Hepatocyte (in vitro differentiated cells): Measurements from ENCODE around the gene CAB39. TPM values are rescaled to one million over a fixed set of nuclear protein-coding genes. Genes with fewer than 3 reads are reported as not detected.

ENCODE experiments used
- DNase-seq: peaks from one replicate; pipeline ENCODE4 v3.0.0-alpha.2; 2016; ENCODE audit warnings: low spot score
- H2AFZ ChIP-seq: fragments of 200-600 bp; sonication (generic); 2 replicates; pipeline ENCODE4 v1.6.0; 2016; ENCODE audit warnings: antibody characterized with exemption, mild to moderate bottlenecking
- H3K27ac ChIP-seq: fragments of 200-600 bp; sonication (generic); 2 replicates; pipeline ENCODE4 v1.5.1; 2016; ENCODE audit warnings: mild to moderate bottlenecking
- H3K27me3 ChIP-seq: fragments of 200-600 bp; sonication (generic); 2 replicates; pipeline ENCODE4 v1.6.1; 2016
- H3K36me3 ChIP-seq: fragments of 200-600 bp; sonication (generic); replicated peaks from 2 replicates; pipeline ENCODE4 v1.5.1; 2016; ENCODE audit warnings: low read depth; ENCODE audit not compliant: insufficient read depth
- H3K4me1 ChIP-seq: fragments of 200-600 bp; sonication (generic); 2 replicates; pipeline ENCODE4 v1.5.1; 2016; ENCODE audit warnings: mild to moderate bottlenecking, moderate library complexity; ENCODE audit not compliant: insufficient read depth
- H3K4me2 ChIP-seq: fragments of 200-600 bp; sonication (generic); 2 replicates; pipeline ENCODE4 v1.6.0; 2016
- H3K4me3 ChIP-seq: fragments of 200-600 bp; sonication (generic); 2 replicates; pipeline ENCODE4 v1.5.1; 2016; ENCODE audit warnings: mild to moderate bottlenecking
- H3K79me2 ChIP-seq: fragments of 200-600 bp; sonication (generic); 2 replicates; pipeline ENCODE4 v1.6.0; 2017; ENCODE audit warnings: mild to moderate bottlenecking
- H3K9me2 ChIP-seq: fragments of 200-600 bp; sonication (generic); replicated peaks from 2 replicates; pipeline ENCODE4 v1.6.0; 2017; ENCODE audit warnings: mild to moderate bottlenecking; ENCODE audit not compliant: insufficient read depth
- H3K9me3 ChIP-seq: fragments of 200-600 bp; sonication (generic); 2 replicates; pipeline ENCODE4 v1.5.1; 2016; ENCODE audit warnings: low read depth, mild to moderate bottlenecking
- H4K20me1 ChIP-seq: fragments of 200-600 bp; sonication (generic); 2 replicates; pipeline ENCODE4 v1.6.0; 2016; ENCODE audit warnings: mild to moderate bottlenecking; ENCODE audit not compliant: insufficient read depth, poor library complexity, severe bottlenecking
- EZH2 ChIP-seq: fragments of 200-600 bp; sonication (generic); IDR thresholded peaks from 2 replicates; pipeline ENCODE4 v1.6.1; 2016; ENCODE audit warnings: antibody characterized with exemption, mild to moderate bottlenecking, borderline replicate concordance
- EZH2phosphoT487 ChIP-seq: fragments of 200-600 bp; sonication (generic); IDR thresholded peaks from one replicate; pipeline ENCODE4 v1.6.1; 2018; ENCODE audit warnings: antibody characterized with exemption, mild to moderate bottlenecking, low read depth, moderate library complexity; ENCODE audit not compliant: unreplicated experiment, severe bottlenecking
- WGBS: methylation state at CpG from one replicate; pipeline ENCODE4 v1.1.6; 2016; ENCODE audit warnings: low lambda C conversion rate; ENCODE audit errors: missing lambda C conversion rate; 5-methylcytosine and 5-hydroxymethylcytosine counted together
- polyA plus RNA-seq: library from polyadenylated mRNA; unstranded; fragments of >200 nt; fragmentation: Nextera tagmentation; extraction: Ambion mirVana; gene quantifications from 2 replicates; pipeline ENCODE4 v1.2.1, GENCODE V29; 2016
- total RNA-seq: library from RNA; depleted of rRNA; stranded (reverse); fragments of >200 nt; gene quantifications from 2 replicates; pipeline ENCODE4 v1.2.3, GENCODE V29; 2014
- TF ChIP-seq, protein P1 (sequence below): fragments of 200-600 bp; sonication (generic); IDR thresholded peaks from 2 replicates; pipeline ENCODE4 v1.5.1; 2016; ENCODE audit warnings: antibody characterized with exemption, mild to moderate bottlenecking; ENCODE audit not compliant: poor library complexity

The CAB39 gene
- total and polyA plus RNA-seq, 2 experiments from 2014 or later: 38.5 to 84.4 TPM

DNA sequence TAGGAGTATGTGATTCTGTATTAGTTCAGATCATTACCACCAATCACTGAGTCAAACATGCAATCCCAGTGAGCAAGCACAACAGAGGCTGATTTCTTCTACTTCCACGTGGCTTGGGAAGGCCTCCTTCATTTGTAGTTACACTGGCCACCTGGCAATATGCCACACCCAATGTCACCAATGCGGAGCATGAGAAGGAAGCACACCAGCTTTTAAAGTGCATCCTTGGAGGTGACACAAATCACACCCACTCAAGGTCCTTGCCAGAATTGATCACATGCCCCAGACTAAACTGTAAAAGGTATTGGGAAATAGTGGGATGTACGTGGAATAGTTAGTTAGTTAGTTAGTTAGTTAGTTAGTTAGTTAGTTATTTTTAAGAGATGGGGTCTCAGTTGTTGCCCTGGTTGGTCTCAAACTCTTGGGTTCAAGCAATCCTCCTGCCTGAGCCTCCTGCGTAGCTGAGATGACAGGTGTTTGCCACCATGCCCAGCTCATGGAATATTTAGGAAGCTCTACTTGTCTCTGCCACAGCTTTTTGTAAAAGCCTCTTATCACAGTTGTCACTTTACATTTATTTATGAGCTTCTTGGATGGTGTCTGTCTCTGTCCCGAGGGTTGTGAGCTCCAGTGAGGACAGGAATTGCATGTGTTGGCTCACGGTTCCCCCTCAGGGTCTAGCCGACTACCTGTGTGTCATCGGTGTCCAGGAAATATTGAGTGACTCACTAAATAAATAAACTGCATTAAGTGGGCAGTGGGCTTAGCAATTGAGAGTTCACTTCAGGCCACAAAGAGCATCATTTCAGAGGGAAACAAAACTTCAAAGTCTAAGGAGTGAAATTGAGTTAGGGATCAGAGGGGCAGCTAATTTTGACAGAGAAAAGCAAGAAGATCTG is 28.1 kb upstream of the CAB39 start:
- H3K4me3 ChIP-seq: no peak overlapping the region
- peaks cover 10% of the 10 kb centered on the region for H3K4me1 ChIP-seq
- no peak overlapping the region for H2AFZ ChIP-seq
- H3K27me3 ChIP-seq: no peaks in the 10 kb centered on the region
- H3K9me2 ChIP-seq: no peaks in the 10 kb centered on the region
- H3K4me2 ChIP-seq: no peak overlapping the region
- DNase-seq: peak; percentile 45
- H4K20me1 ChIP-seq: no peaks in the 10 kb centered on the region
- no peaks in the 10 kb centered on the region for H3K9me3 ChIP-seq
- H3K27ac ChIP-seq: peak overlapping the region; percentile 5
- WGBS: 50% methylated on average over 8 of the region's 8 CpGs
- no peaks in the 10 kb centered on the region for H3K36me3 ChIP-seq
- no peaks in the 10 kb centered on the region for H3K79me2 ChIP-seq
- TF ChIP-seq EZH2 (no peak), EZH2phosphoT487 (no peak)
- TF ChIP-seq, protein P1, sequence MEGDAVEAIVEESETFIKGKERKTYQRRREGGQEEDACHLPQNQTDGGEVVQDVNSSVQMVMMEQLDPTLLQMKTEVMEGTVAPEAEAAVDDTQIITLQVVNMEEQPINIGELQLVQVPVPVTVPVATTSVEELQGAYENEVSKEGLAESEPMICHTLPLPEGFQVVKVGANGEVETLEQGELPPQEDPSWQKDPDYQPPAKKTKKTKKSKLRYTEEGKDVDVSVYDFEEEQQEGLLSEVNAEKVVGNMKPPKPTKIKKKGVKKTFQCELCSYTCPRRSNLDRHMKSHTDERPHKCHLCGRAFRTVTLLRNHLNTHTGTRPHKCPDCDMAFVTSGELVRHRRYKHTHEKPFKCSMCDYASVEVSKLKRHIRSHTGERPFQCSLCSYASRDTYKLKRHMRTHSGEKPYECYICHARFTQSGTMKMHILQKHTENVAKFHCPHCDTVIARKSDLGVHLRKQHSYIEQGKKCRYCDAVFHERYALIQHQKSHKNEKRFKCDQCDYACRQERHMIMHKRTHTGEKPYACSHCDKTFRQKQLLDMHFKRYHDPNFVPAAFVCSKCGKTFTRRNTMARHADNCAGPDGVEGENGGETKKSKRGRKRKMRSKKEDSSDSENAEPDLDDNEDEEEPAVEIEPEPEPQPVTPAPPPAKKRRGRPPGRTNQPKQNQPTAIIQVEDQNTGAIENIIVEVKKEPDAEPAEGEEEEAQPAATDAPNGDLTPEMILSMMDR: no peak

DNA sequence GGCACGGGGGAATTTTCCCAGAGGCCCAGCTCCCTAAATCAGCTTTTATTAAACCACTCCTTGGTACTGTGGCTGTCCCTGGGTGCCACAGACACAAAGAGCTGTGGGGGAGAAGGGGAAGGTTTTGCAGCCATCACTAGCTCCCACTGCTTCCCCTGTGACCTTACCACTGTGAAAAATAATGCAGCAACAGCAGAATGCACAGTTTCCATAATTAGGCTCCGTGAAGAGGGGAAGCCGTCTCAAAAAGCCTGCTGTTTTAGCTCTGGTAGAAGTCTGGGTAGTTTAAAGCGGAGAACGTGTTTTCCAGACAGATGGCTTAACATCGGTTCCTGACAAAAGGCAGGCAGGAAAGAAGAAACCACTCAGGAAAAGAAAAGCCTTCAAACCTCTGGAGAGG is 27.5 kb upstream of the CAB39 start:
- H3K27ac ChIP-seq: peak overlapping the region; percentile 5
- TF ChIP-seq EZH2 (no peak), EZH2phosphoT487 (no peak)
- TF ChIP-seq, protein P1: no peak
- no peaks in the 10 kb centered on the region for H3K9me3 ChIP-seq
- H3K36me3 ChIP-seq: no peaks in the 10 kb centered on the region
- no peaks in the 10 kb centered on the region for H4K20me1 ChIP-seq
- no peak overlapping the region for H3K4me2 ChIP-seq
- no peaks in the 10 kb centered on the region for H3K79me2 ChIP-seq
- no peaks in the 10 kb centered on the region for H3K27me3 ChIP-seq
- H3K9me2 ChIP-seq: no peaks in the 10 kb centered on the region
- no peak overlapping the region for H2AFZ ChIP-seq
- WGBS: 38% methylated on average over 6 of the region's 6 CpGs
- H3K4me1 ChIP-seq: peaks cover 10% of the 10 kb centered on the region
- H3K4me3 ChIP-seq: no peak overlapping the region
- no peak for DNase-seq

DNA sequence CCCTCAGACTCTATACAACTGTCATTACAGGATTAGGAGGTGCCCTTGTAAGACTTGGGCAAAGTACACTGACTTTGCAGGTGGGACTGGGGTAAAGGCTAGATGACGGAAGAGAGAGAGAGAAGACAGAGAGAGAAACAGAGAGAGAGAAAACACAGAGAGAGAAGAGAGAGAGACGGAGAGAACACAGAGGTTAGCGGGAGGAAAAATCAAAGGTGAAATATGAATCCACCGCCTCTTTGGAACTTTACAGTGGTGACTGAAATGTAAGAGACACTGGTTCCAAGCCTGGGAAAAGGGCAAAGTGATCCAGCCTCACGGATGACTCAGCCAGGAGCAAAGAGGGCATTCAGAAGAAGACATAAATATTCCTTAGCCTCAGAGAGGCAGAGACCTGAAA is 25.1 kb upstream of the CAB39 start:
- H3K4me2 ChIP-seq: peak overlapping the region; percentile 59

More for the DNA sequence above, 25.1 kb upstream of the CAB39 start:
- Histone ChIP-seq H3K27ac (peak overlapping the region; percentile 84), H3K79me2 (no peaks in the 10 kb centered on the region), H3K4me1 (peaks cover 10% of the 10 kb centered on the region), H3K27me3 (no peaks in the 10 kb centered on the region), H3K36me3 (no peaks in the 10 kb centered on the region), H3K9me3 (no peaks in the 10 kb centered on the region), H4K20me1 (no peaks in the 10 kb centered on the region), H3K9me2 (no peaks in the 10 kb centered on the region), H2AFZ (no peak overlapping the region), H3K4me3 (no peak overlapping the region)
- TF ChIP-seq EZH2phosphoT487 (no peak), EZH2 (no peak)
- TF ChIP-seq, protein P1: no peak
- DNase-seq: peak; percentile 68
- WGBS: 39% methylated on average over 5 of the region's 5 CpGs
